ENCODE measurements around the gene RETSAT.

DNA sequence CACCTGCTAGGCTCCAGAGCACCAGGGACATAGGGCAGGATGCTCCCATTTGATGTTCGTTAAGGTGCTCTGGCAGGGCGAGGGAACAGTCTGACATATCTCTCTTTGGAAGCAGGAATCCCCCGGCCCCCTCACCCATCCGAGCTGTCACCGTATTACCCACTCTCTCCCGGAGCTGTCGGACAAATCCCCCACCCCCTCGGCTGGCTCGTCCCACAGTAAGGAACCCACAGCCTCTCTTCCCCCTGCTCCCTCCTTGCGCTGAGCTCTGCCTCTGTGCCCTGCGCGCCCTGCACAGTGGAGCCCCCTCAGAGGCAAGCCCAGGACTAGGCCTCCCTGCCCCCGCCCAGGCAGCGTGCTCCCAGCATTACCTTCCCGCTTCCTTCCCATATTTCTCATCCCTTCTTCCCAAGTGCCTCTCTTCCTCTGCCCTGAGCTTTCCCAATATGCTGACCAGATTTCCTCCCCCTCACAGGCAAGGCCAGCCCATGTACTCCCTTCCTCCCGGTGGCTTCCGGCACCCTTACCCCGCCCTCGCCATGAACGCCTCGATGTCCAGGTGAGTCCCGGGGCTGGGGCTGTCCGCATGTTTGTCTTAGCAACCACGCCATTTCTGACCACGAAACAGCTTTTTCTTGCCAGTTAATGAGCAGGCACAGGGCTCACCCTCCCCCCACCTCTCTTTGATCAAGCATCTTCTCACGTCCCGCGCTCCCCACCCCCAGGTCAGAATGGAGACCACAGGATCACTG is 50.4 kb downstream of the RETSAT start:
- TF ChIP-seq, protein P1, sequence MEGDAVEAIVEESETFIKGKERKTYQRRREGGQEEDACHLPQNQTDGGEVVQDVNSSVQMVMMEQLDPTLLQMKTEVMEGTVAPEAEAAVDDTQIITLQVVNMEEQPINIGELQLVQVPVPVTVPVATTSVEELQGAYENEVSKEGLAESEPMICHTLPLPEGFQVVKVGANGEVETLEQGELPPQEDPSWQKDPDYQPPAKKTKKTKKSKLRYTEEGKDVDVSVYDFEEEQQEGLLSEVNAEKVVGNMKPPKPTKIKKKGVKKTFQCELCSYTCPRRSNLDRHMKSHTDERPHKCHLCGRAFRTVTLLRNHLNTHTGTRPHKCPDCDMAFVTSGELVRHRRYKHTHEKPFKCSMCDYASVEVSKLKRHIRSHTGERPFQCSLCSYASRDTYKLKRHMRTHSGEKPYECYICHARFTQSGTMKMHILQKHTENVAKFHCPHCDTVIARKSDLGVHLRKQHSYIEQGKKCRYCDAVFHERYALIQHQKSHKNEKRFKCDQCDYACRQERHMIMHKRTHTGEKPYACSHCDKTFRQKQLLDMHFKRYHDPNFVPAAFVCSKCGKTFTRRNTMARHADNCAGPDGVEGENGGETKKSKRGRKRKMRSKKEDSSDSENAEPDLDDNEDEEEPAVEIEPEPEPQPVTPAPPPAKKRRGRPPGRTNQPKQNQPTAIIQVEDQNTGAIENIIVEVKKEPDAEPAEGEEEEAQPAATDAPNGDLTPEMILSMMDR (IDR thresholded peaks at IDR 0.05), result no peak
- TF ChIP-seq EP300 (IDR thresholded peaks at IDR 0.05) (no peak), POLR2A (IDR thresholded peaks at IDR 0.05) (no peak)

Measured in sigmoid colon (tissue), 4 donors.